ENCODE data around the gene MRE11.
"Not testable (repeated sequence)": the region's sequence is repeated elsewhere in the genome, so short reads cannot be mapped to it uniquely, and the experiment has no call there.

The MRE11 gene

GRCh38 chr11:94524341-94524740, 30.7 kb upstream of the MRE11 start:
- no peaks in the 10 kb centered on the region for H3K4me1 ChIP-seq (ENCODE audit: control insufficient read depth, insufficient read depth, low read length)
- H3K36me3 ChIP-seq (ENCODE audit: control insufficient read depth, insufficient read depth, low read length): no peaks in the 10 kb centered on the region
- no peaks in the 10 kb centered on the region for H3K9me3 ChIP-seq (ENCODE audit: control insufficient read depth, insufficient read depth, low read length)
- no peak overlapping the region for H3K9ac ChIP-seq (ENCODE audit: low read depth, low read length)
- peaks cover 3% of the 10 kb centered on the region for H3K27me3 ChIP-seq (ENCODE audit: control insufficient read depth, insufficient read depth, low read length)
- no peak overlapping the region for H3K4me3 ChIP-seq (ENCODE audit: low read depth, low read length)

- H3K4me3 ChIP-seq (ENCODE audit: low read depth, low read length): no peak overlapping the region
- no peak overlapping the region for H3K9ac ChIP-seq (ENCODE audit: low read depth, low read length)
- H3K9me3 ChIP-seq (ENCODE audit: control insufficient read depth, insufficient read depth, low read length): no peaks in the 10 kb centered on the region
- H3K36me3 ChIP-seq (ENCODE audit: control insufficient read depth, insufficient read depth, low read length): no peaks in the 10 kb centered on the region
- H3K27me3 ChIP-seq (ENCODE audit: control insufficient read depth, insufficient read depth, low read length): no peaks in the 10 kb centered on the region
- no peaks in the 10 kb centered on the region for H3K4me1 ChIP-seq (ENCODE audit: control insufficient read depth, insufficient read depth, low read length)
These were observed 28.0 kb upstream of the MRE11 start for GRCh38 chr11:94521684-94522083.

GRCh38 chr11:94519478-94520084, 25.9 kb upstream of the MRE11 start:
- peaks cover 3% of the 10 kb centered on the region for H3K27me3 ChIP-seq (ENCODE audit: control insufficient read depth, insufficient read depth, low read length)
- H3K9ac ChIP-seq (ENCODE audit: low read depth, low read length): no peak overlapping the region
- H3K9me3 ChIP-seq (ENCODE audit: control insufficient read depth, insufficient read depth, low read length): no peaks in the 10 kb centered on the region
- no peaks in the 10 kb centered on the region for H3K4me1 ChIP-seq (ENCODE audit: control insufficient read depth, insufficient read depth, low read length)
- H3K4me3 ChIP-seq (ENCODE audit: low read depth, low read length): no peak overlapping the region
- no peaks in the 10 kb centered on the region for H3K36me3 ChIP-seq (ENCODE audit: control insufficient read depth, insufficient read depth, low read length)

- no peak overlapping the region for H3K4me3 ChIP-seq (ENCODE audit: low read depth, low read length)
- no peak overlapping the region for H3K9ac ChIP-seq (ENCODE audit: low read depth, low read length)
- H3K27me3 ChIP-seq (ENCODE audit: control insufficient read depth, insufficient read depth, low read length): peaks cover 12% of the 10 kb centered on the region
- H3K4me1 ChIP-seq (ENCODE audit: control insufficient read depth, insufficient read depth, low read length): no peaks in the 10 kb centered on the region
- H3K36me3 ChIP-seq (ENCODE audit: control insufficient read depth, insufficient read depth, low read length): no peaks in the 10 kb centered on the region
- no peaks in the 10 kb centered on the region for H3K9me3 ChIP-seq (ENCODE audit: control insufficient read depth, insufficient read depth, low read length)
These were observed 24.7 kb upstream of the MRE11 start for GRCh38 chr11:94518300-94518699.

- Histone ChIP-seq H3K4me1 (ENCODE audit: control insufficient read depth, insufficient read depth, low read length) (no peaks in the 10 kb centered on the region), H3K9ac (ENCODE audit: low read depth, low read length) (no peak overlapping the region), H3K9me3 (ENCODE audit: control insufficient read depth, insufficient read depth, low read length) (no peaks in the 10 kb centered on the region), H3K4me3 (ENCODE audit: low read depth, low read length) (no peak overlapping the region), H3K27me3 (ENCODE audit: control insufficient read depth, insufficient read depth, low read length) (peaks cover 26% of the 10 kb centered on the region), H3K36me3 (ENCODE audit: control insufficient read depth, insufficient read depth, low read length) (no peaks in the 10 kb centered on the region)
These were observed 23.1 kb upstream of the MRE11 start for GRCh38 chr11:94516725-94517124.

GRCh38 chr11:94515398-94515797, 21.8 kb upstream of the MRE11 start:
- Histone ChIP-seq H3K27me3 (ENCODE audit: control insufficient read depth, insufficient read depth, low read length) (peaks cover 31% of the 10 kb centered on the region), H3K9ac (ENCODE audit: low read depth, low read length) (no peak overlapping the region), H3K4me3 (ENCODE audit: low read depth, low read length) (no peak overlapping the region), H3K9me3 (ENCODE audit: control insufficient read depth, insufficient read depth, low read length) (no peaks in the 10 kb centered on the region), H3K36me3 (ENCODE audit: control insufficient read depth, insufficient read depth, low read length) (no peaks in the 10 kb centered on the region), H3K4me1 (ENCODE audit: control insufficient read depth, insufficient read depth, low read length) (no peaks in the 10 kb centered on the region)

- Histone ChIP-seq H3K4me1 (ENCODE audit: control insufficient read depth, insufficient read depth, low read length) (no peaks in the 10 kb centered on the region), H3K9ac (ENCODE audit: low read depth, low read length) (no peak overlapping the region), H3K9me3 (ENCODE audit: control insufficient read depth, insufficient read depth, low read length) (no peaks in the 10 kb centered on the region), H3K27me3 (ENCODE audit: control insufficient read depth, insufficient read depth, low read length) (peaks cover 31% of the 10 kb centered on the region), H3K4me3 (ENCODE audit: low read depth, low read length) (no peak overlapping the region), H3K36me3 (ENCODE audit: control insufficient read depth, insufficient read depth, low read length) (no peaks in the 10 kb centered on the region)
These were observed 19.4 kb upstream of the MRE11 start for GRCh38 chr11:94513091-94513490.

- Histone ChIP-seq H3K9me3 (ENCODE audit: control insufficient read depth, insufficient read depth, low read length) (no peaks in the 10 kb centered on the region), H3K27me3 (ENCODE audit: control insufficient read depth, insufficient read depth, low read length) (peaks cover 31% of the 10 kb centered on the region), H3K4me3 (ENCODE audit: low read depth, low read length) (peak within 1 kb of the TSS; percentile 55), H3K4me1 (ENCODE audit: control insufficient read depth, insufficient read depth, low read length) (no peaks in the 10 kb centered on the region), H3K36me3 (ENCODE audit: control insufficient read depth, insufficient read depth, low read length) (no peaks in the 10 kb centered on the region), H3K9ac (ENCODE audit: low read depth, low read length) (no peak within 1 kb of the TSS)
These were observed 18.5 kb upstream of the MRE11 start, which contains the start of gene C11orf97 for GRCh38 chr11:94511932-94512781. C11orf97 (plus strand) TSS chr11:94512461; CDS start chr11:94512529, 68 bp downstream.

GRCh38 chr11:94507485-94507884, 13.8 kb upstream of the MRE11 start:
- H3K9me3 ChIP-seq (ENCODE audit: control insufficient read depth, insufficient read depth, low read length): no peaks in the 10 kb centered on the region
- H3K36me3 ChIP-seq (ENCODE audit: control insufficient read depth, insufficient read depth, low read length): no peaks in the 10 kb centered on the region
- H3K27me3 ChIP-seq (ENCODE audit: control insufficient read depth, insufficient read depth, low read length): peaks cover 11% of the 10 kb centered on the region
- no peak overlapping the region for H3K4me3 ChIP-seq (ENCODE audit: low read depth, low read length)
- H3K4me1 ChIP-seq (ENCODE audit: control insufficient read depth, insufficient read depth, low read length): no peaks in the 10 kb centered on the region
- H3K9ac ChIP-seq (ENCODE audit: low read depth, low read length): no peak overlapping the region

- not testable (repeated sequence) for H3K9me3 ChIP-seq (ENCODE audit: control insufficient read depth, insufficient read depth, low read length); H3K4me3 ChIP-seq (ENCODE audit: low read depth, low read length); H3K9ac ChIP-seq (ENCODE audit: low read depth, low read length); H3K27me3 ChIP-seq (ENCODE audit: control insufficient read depth, insufficient read depth, low read length); H3K36me3 ChIP-seq (ENCODE audit: control insufficient read depth, insufficient read depth, low read length); H3K4me1 ChIP-seq (ENCODE audit: control insufficient read depth, insufficient read depth, low read length)
These were observed 12.9 kb upstream of the MRE11 start for GRCh38 chr11:94506513-94506912.

- no peak overlapping the region for H3K9ac ChIP-seq (ENCODE audit: low read depth, low read length)
These were observed 11.1 kb upstream of the MRE11 start for GRCh38 chr11:94504689-94505293.

GRCh38 chr11:94501522-94501921, 7.9 kb upstream of the MRE11 start:
- Histone ChIP-seq H3K36me3 (ENCODE audit: control insufficient read depth, insufficient read depth, low read length) (no peaks in the 10 kb centered on the region), H3K9ac (ENCODE audit: low read depth, low read length) (no peak overlapping the region), H3K4me3 (ENCODE audit: low read depth, low read length) (no peak overlapping the region), H3K27me3 (ENCODE audit: control insufficient read depth, insufficient read depth, low read length) (no peaks in the 10 kb centered on the region), H3K4me1 (ENCODE audit: control insufficient read depth, insufficient read depth, low read length) (no peaks in the 10 kb centered on the region), H3K9me3 (ENCODE audit: control insufficient read depth, insufficient read depth, low read length) (no peaks in the 10 kb centered on the region)

More at GRCh38 chr11:94504689-94505293, 11.1 kb upstream of the MRE11 start:
- no peak overlapping the region for H3K4me3 ChIP-seq (ENCODE audit: low read depth, low read length)
- no peaks in the 10 kb centered on the region for H3K9me3 ChIP-seq (ENCODE audit: control insufficient read depth, insufficient read depth, low read length)
- no peaks in the 10 kb centered on the region for H3K27me3 ChIP-seq (ENCODE audit: control insufficient read depth, insufficient read depth, low read length)
- no peaks in the 10 kb centered on the region for H3K36me3 ChIP-seq (ENCODE audit: control insufficient read depth, insufficient read depth, low read length)
- no peaks in the 10 kb centered on the region for H3K4me1 ChIP-seq (ENCODE audit: control insufficient read depth, insufficient read depth, low read length)
